Osteocyte (in vitro differentiated cells): ENCODE data around the gene VPS37B. TPM values are rescaled to one million over a fixed set of nuclear protein-coding genes. Genes with fewer than 3 reads are reported as not detected.

Experiments used
- DNase-seq: peaks from one replicate; pipeline ENCODE4 v3.0.0; 2021; ENCODE audit warnings: mixed read lengths; ENCODE audit not compliant: unreplicated experiment; ENCODE audit errors: extremely low spot score
- H3K27ac Mint-ChIP-seq: one replicate; pipeline ENCODE4 v1.8.0; 2021; ENCODE audit warnings: mild to moderate bottlenecking, mixed read lengths; ENCODE audit not compliant: unreplicated experiment
- H3K27me3 Mint-ChIP-seq: one replicate; pipeline ENCODE4 v1.8.0; 2021; ENCODE audit warnings: mixed read lengths; ENCODE audit not compliant: unreplicated experiment
- H3K36me3 Mint-ChIP-seq: one replicate; pipeline ENCODE4 v1.8.0; 2021; ENCODE audit warnings: mixed read lengths; ENCODE audit not compliant: unreplicated experiment
- H3K4me1 Mint-ChIP-seq: one replicate; pipeline ENCODE4 v1.8.0; 2021; ENCODE audit warnings: mixed read lengths; ENCODE audit not compliant: unreplicated experiment
- H3K4me3 Mint-ChIP-seq: one replicate; pipeline ENCODE4 v1.8.0; 2021; ENCODE audit warnings: mild to moderate bottlenecking, moderate library complexity, mixed read lengths; ENCODE audit not compliant: unreplicated experiment
- H3K9me3 Mint-ChIP-seq: one replicate; pipeline ENCODE4 v1.8.0; 2021; ENCODE audit warnings: mixed read lengths; ENCODE audit not compliant: unreplicated experiment
- CTCF ChIP-seq: fragments of 200-600 bp; sonication (generic); IDR thresholded peaks from 2 replicates; pipeline ENCODE4 v1.5.0; 2021; ENCODE audit warnings: antibody characterized with exemption, mild to moderate bottlenecking, moderate library complexity
- total RNA-seq: library from RNA; stranded (reverse); gene quantifications from 2 replicates; pipeline ENCODE4 v1.2.1, GENCODE V29; 2021

Gene VPS37B
- total RNA-seq, 1 donor from 2014 or later: 27.5 TPM

- TF ChIP-seq CTCF: no peak
- Mint-ChIP-seq H3K4me3 (no peak overlapping the region), H3K36me3 (peaks cover 2% of the 10 kb centered on the region), H3K27ac (no peak overlapping the region), H3K27me3 (no peaks in the 10 kb centered on the region), H3K4me1 (peaks cover 50% of the 10 kb centered on the region), H3K9me3 (no peaks in the 10 kb centered on the region)
- no peak for DNase-seq
Measured at GRCh38 chr12:122838841-122839240, 57.1 kb downstream of the VPS37B start.

- Mint-ChIP-seq H3K4me3 (no peak overlapping the region), H3K9me3 (no peaks in the 10 kb centered on the region), H3K27ac (no peak overlapping the region), H3K4me1 (peaks cover 46% of the 10 kb centered on the region), H3K36me3 (peaks cover 2% of the 10 kb centered on the region), H3K27me3 (no peaks in the 10 kb centered on the region)
- no peak for DNase-seq
- TF ChIP-seq CTCF: no peak
Measured at GRCh38 chr12:122837306-122838265, 58.3 kb downstream of the VPS37B start.

- Mint-ChIP-seq H3K4me3 (peak overlapping the region; percentile 81), H3K4me1 (peaks cover 33% of the 10 kb centered on the region), H3K9me3 (no peaks in the 10 kb centered on the region), H3K27ac (peak overlapping the region; percentile 62), H3K27me3 (no peaks in the 10 kb centered on the region), H3K36me3 (peaks cover 2% of the 10 kb centered on the region)
- DNase-seq: no peak
- no peak for TF ChIP-seq CTCF
Measured at GRCh38 chr12:122836027-122836921, 59.6 kb downstream of the VPS37B start.

- peaks cover 2% of the 10 kb centered on the region for H3K36me3 Mint-ChIP-seq
- H3K9me3 Mint-ChIP-seq: no peaks in the 10 kb centered on the region
- H3K4me3 Mint-ChIP-seq: peak overlapping the region; percentile 81
- no peak for TF ChIP-seq CTCF
- no peak for DNase-seq
- no peak overlapping the region for H3K27ac Mint-ChIP-seq
- no peaks in the 10 kb centered on the region for H3K27me3 Mint-ChIP-seq
- H3K4me1 Mint-ChIP-seq: peaks cover 30% of the 10 kb centered on the region
Measured at GRCh38 chr12:122835750-122836026, 60.2 kb downstream of the VPS37B start.
